SK-N-SH (cell line): Measurements from ENCODE around the gene ADH5. TPM values are rescaled to one million over a fixed set of nuclear protein-coding genes. Genes with fewer than 3 reads are reported as not detected.
"Not testable (repeated sequence)": the region's sequence is repeated elsewhere in the genome, so short reads cannot be mapped to it uniquely, and the experiment has no call there.

ENCODE experiments used
- CTCF ChIA-PET: fragments of 300-600, 350-600 bp; formaldehyde crosslinking; extraction: SDS; loops from one replicate; lab custom pipeline; 2021; lab: Yijun Ruan, JAX
- POLR2A ChIA-PET: fragments of 350-600 bp; sonication (Branson Sonifier 250); formaldehyde crosslinking; extraction: SDS; loops from one replicate; lab custom pipeline; 2020; ENCODE audit warnings: antibody characterized with exemption, inconsistent platforms; lab: Yijun Ruan, JAX
- DNase-seq: peaks from one replicate; pipeline ENCODE4 v3.0.0; 2012
- H2AFZ ChIP-seq: fragments of 200-600 bp; sonication (generic); 2 replicates; pipeline ENCODE4 v1.8.1; 2016; ENCODE audit warnings: antibody characterized with exemption, mild to moderate bottlenecking, low read depth
- H3F3A ChIP-seq: fragments of 200-600 bp; sonication (generic); replicated peaks from 2 replicates; pipeline ENCODE3; 2016; ENCODE audit warnings: antibody characterized with exemption, mild to moderate bottlenecking; ENCODE audit not compliant: insufficient read depth
- H3K27ac ChIP-seq, 2 experiments: fragments of 200-500 bp in 1 of 2; fragments of 200-600 bp in 1 of 2; sonication (Bioruptor generic) in 1 of 2; sonication (generic), shearing (Covaris generic) in 1 of 2; 2 replicates each; pipeline versions ENCODE4 v1.5.1 to v1.6.1; 2014 to 2016; ENCODE audit warnings: low read depth in 2 of 2, inconsistent platforms in 1 of 2, low read length in 1 of 2, mild to moderate bottlenecking in 1 of 2, mixed read lengths in 1 of 2
- H3K27me3 ChIP-seq: fragments of 200-600 bp; sonication (generic), shearing (Covaris generic); 2 replicates; pipeline ENCODE4 v1.6.1; 2016; ENCODE audit warnings: mixed run types; ENCODE audit not compliant: insufficient read depth
- H3K36me3 ChIP-seq, 2 experiments: fragments of 200-500 bp in 1 of 2; fragments of 200-600 bp in 1 of 2; sonication (Bioruptor generic) in 1 of 2; sonication (generic) in 1 of 2; replicated peaks in 1 of 2; 2 replicates each; pipeline versions ENCODE3 to v1.5.1; 2014 to 2016; ENCODE audit warnings: low read length in 1 of 2, mild to moderate bottlenecking in 1 of 2; ENCODE audit not compliant: insufficient read depth in 2 of 2, control insufficient read depth in 1 of 2
- H3K4me1 ChIP-seq, 2 experiments: fragments of 200-500 bp in 1 of 2; fragments of 200-600 bp in 1 of 2; sonication (Bioruptor generic) in 1 of 2; sonication (generic), shearing (Covaris generic) in 1 of 2; 2 replicates each; pipeline versions ENCODE4 v1.5.1 to v1.6.1; 2014 to 2016; ENCODE audit warnings: low read depth in 1 of 2, low read length in 1 of 2, mixed run types in 1 of 2; ENCODE audit not compliant: insufficient read depth in 2 of 2, control insufficient read depth in 1 of 2
- H3K4me2 ChIP-seq: fragments of 200-600 bp; sonication (generic), shearing (Covaris generic); 2 replicates; pipeline ENCODE4 v1.6.1; 2017; ENCODE audit warnings: mixed run types
- H3K4me3 ChIP-seq, 2 experiments: fragments of 200-500 bp in 1 of 2; fragments of 200-600 bp in 1 of 2; sonication (Bioruptor generic) in 1 of 2; sonication (generic), shearing (Covaris generic) in 1 of 2; 2 replicates each; pipeline versions ENCODE4 v1.5.1 to v1.8.1; 2014 to 2016; ENCODE audit warnings: low read depth in 2 of 2, inconsistent platforms in 1 of 2, low read length in 1 of 2, mild to moderate bottlenecking in 1 of 2, mixed read lengths in 1 of 2, moderate library complexity in 1 of 2
- H3K79me2 ChIP-seq: fragments of 200-600 bp; sonication (generic); 2 replicates; pipeline ENCODE4 v1.8.1; 2017; ENCODE audit warnings: mild to moderate bottlenecking; ENCODE audit not compliant: insufficient read depth
- H3K9ac ChIP-seq: fragments of 200-600 bp; sonication (generic); 2 replicates; pipeline ENCODE4 v1.6.1; 2017; ENCODE audit warnings: mixed run types
- H3K9me2 ChIP-seq: fragments of 200-600 bp; sonication (generic); 2 replicates; pipeline ENCODE4 v1.6.1; 2017; ENCODE audit warnings: mixed run types
- H3K9me3 ChIP-seq: fragments of 200-600 bp; sonication (generic); 2 replicates; pipeline ENCODE4 v1.6.1; 2017; ENCODE audit warnings: mixed run types, mild to moderate bottlenecking, moderate library complexity
- H4K20me1 ChIP-seq: fragments of 200-600 bp; sonication (generic); 2 replicates; pipeline ENCODE4 v1.6.1; 2017; ENCODE audit warnings: mild to moderate bottlenecking, mixed run types; ENCODE audit not compliant: insufficient read depth
- EP300 ChIP-seq, 2 experiments: IDR thresholded peaks; 2 replicates each; pipeline versions ENCODE4 v1.4.0 to v1.6.1; 2012; ENCODE audit warnings: borderline replicate concordance in 1 of 2, low read depth in 1 of 2, low read length in 1 of 2
- EZH2phosphoT487 ChIP-seq: fragments of 200-600 bp; sonication (generic); IDR thresholded peaks from 2 replicates; pipeline ENCODE4 v1.6.1; 2017; ENCODE audit warnings: low read depth, mixed run types, mild to moderate bottlenecking, antibody characterized with exemption, moderate library complexity, borderline replicate concordance
- FOXJ3 ChIP-seq: sonication (generic); formaldehyde crosslinking; IDR thresholded peaks from 2 replicates; pipeline ENCODE4 v1.5.1; 2020; ENCODE audit warnings: mild to moderate bottlenecking, missing genetic modification reagents
- GABPA ChIP-seq: IDR thresholded peaks from 2 replicates; pipeline ENCODE4 v1.4.0; 2012; ENCODE audit warnings: low read depth, mild to moderate bottlenecking
- GATA2 ChIP-seq: sonication (generic); formaldehyde crosslinking; IDR thresholded peaks from 2 replicates; pipeline ENCODE4 v1.5.0; 2020; ENCODE audit warnings: mild to moderate bottlenecking, missing genetic modification reagents
- JUND ChIP-seq: IDR thresholded peaks from 2 replicates; pipeline ENCODE4 v1.4.0; 2012
- MXI1 ChIP-seq: IDR thresholded peaks from 2 replicates; pipeline ENCODE4 v1.6.1; 2012; ENCODE audit warnings: mild to moderate bottlenecking, low read depth, low read length, improper control_type of control experiment
- RAD21 ChIP-seq: IDR thresholded peaks from 2 replicates; pipeline ENCODE4 v1.6.1; 2012; ENCODE audit warnings: mild to moderate bottlenecking, low read length
- SIN3A ChIP-seq: IDR thresholded peaks from 2 replicates; pipeline ENCODE4 v1.6.1; 2012; ENCODE audit warnings: low read depth, mild to moderate bottlenecking, low read length, moderate library complexity, borderline replicate concordance
- WGBS: methylation state at CpG from one replicate; pipeline ENCODE4 v1.1.6; 2017; ENCODE audit warnings: low lambda C conversion rate; 5-methylcytosine and 5-hydroxymethylcytosine counted together
- polyA plus RNA-seq, 3 experiments: library from polyadenylated mRNA; depleted of rRNA; stranded (reverse); fragments of >200 nt; gene quantifications; 2 replicates each; pipeline ENCODE4 v1.2.3, GENCODE V29; 2012
- TF ChIP-seq, protein P1 (sequence below): IDR thresholded peaks from 2 replicates; pipeline ENCODE4 v1.6.1; 2012; ENCODE audit warnings: mild to moderate bottlenecking, low read depth, low read length, moderate library complexity

Gene ADH5
- polyA plus RNA-seq, 1 of the 3 experiments (the other 2 are of a cell fraction) = 111 TPM

DNA sequence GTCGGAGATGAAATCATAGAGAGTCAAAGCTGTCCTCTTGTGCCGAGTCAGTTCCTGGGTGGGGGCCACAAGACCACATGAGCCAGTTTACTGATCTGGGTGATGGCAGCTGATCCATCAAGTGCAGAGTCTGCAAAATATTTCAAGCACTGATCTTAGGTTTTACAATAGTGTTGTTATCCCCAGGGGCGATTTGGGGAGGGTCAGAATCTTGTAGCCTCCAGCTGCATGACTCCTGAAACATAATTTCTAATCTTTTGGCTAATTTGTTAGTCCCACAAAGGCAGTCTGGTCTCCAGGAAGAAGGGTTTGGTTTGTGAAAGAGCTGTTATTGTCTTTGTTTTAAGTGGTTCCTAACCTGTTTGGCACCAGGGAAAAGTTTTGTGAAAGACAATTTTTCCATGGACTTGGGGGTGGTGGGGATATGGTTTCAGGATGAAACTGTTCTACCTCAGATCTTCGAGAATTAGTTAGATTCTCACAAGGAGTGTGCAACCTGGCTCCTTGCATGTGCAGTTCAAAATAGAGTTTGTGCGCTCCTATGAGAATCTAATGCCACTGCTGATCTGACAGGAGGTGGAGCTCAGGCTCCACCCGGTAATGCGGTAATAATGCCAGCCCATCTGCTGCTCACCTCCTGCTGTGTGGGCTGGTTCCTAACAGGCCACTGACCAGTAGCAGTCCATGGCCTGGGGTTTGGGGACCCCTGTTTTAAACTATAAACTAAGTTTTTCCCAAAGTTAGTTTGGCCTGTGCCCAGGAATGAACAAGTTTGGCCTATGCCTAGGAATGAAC, 63.9 kb downstream of the ADH5 start:
- Histone ChIP-seq H3K9ac (no peak overlapping the region), H3K9me3 (no peaks in the 10 kb centered on the region; the same call in 1 of the 2 replicates), H3K4me2 (no peak overlapping the region), H3K79me2 (peaks cover 99% of the 10 kb centered on the region), H4K20me1 (peaks cover 28% of the 10 kb centered on the region), H3K27ac (no peak overlapping the region), H3K4me1 (peaks cover 0 to 2% of the 10 kb centered on the region in 2 experiments; a peak in 2 of 4 replicates), H3K36me3 (peaks cover 0 to 10% of the 10 kb centered on the region in 2 experiments), H2AFZ (no peak overlapping the region), H3F3A (no peaks in the 10 kb centered on the region), H3K27me3 (no peaks in the 10 kb centered on the region), H3K9me2 (no peaks in the 10 kb centered on the region), H3K4me3 (no peak overlapping the region)
- DNase-seq = no peak
- 88% methylated on average over 6 of the region's 7 CpGs for WGBS
- ChIA-PET POLR2A (no interaction called here), CTCF (no interaction called here)
- TF ChIP-seq MXI1 = no peak
- no peak for TF ChIP-seq EZH2phosphoT487
- no peak for TF ChIP-seq GABPA
- no peak for TF ChIP-seq RAD21
- TF ChIP-seq, protein P1, sequence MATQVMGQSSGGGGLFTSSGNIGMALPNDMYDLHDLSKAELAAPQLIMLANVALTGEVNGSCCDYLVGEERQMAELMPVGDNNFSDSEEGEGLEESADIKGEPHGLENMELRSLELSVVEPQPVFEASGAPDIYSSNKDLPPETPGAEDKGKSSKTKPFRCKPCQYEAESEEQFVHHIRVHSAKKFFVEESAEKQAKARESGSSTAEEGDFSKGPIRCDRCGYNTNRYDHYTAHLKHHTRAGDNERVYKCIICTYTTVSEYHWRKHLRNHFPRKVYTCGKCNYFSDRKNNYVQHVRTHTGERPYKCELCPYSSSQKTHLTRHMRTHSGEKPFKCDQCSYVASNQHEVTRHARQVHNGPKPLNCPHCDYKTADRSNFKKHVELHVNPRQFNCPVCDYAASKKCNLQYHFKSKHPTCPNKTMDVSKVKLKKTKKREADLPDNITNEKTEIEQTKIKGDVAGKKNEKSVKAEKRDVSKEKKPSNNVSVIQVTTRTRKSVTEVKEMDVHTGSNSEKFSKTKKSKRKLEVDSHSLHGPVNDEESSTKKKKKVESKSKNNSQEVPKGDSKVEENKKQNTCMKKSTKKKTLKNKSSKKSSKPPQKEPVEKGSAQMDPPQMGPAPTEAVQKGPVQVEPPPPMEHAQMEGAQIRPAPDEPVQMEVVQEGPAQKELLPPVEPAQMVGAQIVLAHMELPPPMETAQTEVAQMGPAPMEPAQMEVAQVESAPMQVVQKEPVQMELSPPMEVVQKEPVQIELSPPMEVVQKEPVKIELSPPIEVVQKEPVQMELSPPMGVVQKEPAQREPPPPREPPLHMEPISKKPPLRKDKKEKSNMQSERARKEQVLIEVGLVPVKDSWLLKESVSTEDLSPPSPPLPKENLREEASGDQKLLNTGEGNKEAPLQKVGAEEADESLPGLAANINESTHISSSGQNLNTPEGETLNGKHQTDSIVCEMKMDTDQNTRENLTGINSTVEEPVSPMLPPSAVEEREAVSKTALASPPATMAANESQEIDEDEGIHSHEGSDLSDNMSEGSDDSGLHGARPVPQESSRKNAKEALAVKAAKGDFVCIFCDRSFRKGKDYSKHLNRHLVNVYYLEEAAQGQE = no peak
- TF ChIP-seq FOXJ3 = no peak
- no peak for TF ChIP-seq JUND
- no peak for TF ChIP-seq GATA2 (CRISPR knock-in tag)
- TF ChIP-seq SIN3A = no peak
- TF ChIP-seq EP300 (IDR thresholded peaks at IDR 0.05; ENCODE audit: borderline replicate concordance in 1 of 2, low read depth in 1 of 2, low read length in 1 of 2) = no peak

GRCh38 chr4:99023800-99024251, 64.8 kb downstream of the ADH5 start:
- H3F3A ChIP-seq, H2AFZ ChIP-seq, H3K27me3 ChIP-seq, H3K27ac ChIP-seq, H3K4me1 ChIP-seq, H3K9me2 ChIP-seq, POLR2A ChIA-PET, H3K9ac ChIP-seq, H3K9me3 ChIP-seq, H3K4me2 ChIP-seq, H3K4me3 ChIP-seq, DNase-seq: not testable (repeated sequence)
- CTCF ChIA-PET = interaction anchor here (1.0 kb wide), 1 partner anchor 32 kb away, joined by 3 read pairs; no protein-coding TSS in a partner anchor
- peaks cover 99% of the 10 kb centered on the region for H3K79me2 ChIP-seq
- peaks cover 0 to 17% of the 10 kb centered on the region in 2 experiments for H3K36me3 ChIP-seq
- 82% methylated on average over 10 of the region's 10 CpGs for WGBS
- H4K20me1 ChIP-seq = peaks cover 28% of the 10 kb centered on the region
